GM21619 (cell line): Measurements from ENCODE around the gene EML4.
A peak's percentile ranks its signal among the peaks of the same experiment; 100 is the strongest.

Experiments used
- ATAC-seq: cut with Tn5 transposase; IDR thresholded peaks from one replicate; pipeline ENCODE4 v1.9.1; 2021; ENCODE audit not compliant: unreplicated experiment

Gene EML4

DNA sequence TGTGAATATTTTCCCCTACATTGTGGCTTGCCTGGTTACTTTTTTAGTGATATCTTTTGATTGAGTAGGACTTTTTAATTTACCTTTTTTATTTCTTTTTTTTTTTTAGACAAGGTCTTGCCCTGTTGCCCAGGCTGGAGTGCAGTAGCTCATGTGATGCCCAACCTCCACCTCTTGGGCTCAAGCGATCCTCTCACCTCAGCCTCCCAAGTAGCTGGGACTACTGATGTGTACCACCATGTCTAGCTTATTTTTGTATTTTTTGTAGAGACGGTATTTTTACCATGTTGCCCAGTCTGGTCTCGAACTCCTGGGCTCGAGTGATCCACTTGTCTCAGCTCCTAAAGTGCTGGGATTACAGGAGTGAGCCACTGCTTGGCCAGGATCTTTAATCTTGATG is 25.3 kb downstream of the EML4 start:
- no peak for ATAC-seq

DNA sequence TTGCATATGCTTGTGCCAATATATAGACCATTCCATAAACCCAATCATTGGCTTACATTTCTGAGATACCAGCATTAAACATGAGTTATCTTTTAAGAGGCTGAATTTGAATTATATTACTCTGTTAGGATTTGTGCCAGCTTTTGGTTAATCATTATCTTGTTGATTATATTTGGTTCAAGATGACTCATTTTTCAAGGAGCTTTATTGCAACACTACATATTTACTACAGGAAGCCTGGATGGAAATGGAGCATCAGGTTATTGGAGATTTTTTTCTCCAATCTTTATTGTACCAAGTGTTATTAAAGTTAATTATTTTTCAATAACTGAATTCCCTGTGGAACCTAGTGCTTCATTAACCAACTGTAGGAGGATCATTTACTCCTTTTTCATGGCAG is 26.4 kb downstream of the EML4 start:
- ATAC-seq, result no peak

GRCh38 chr2:42196070-42196402 is 26.9 kb downstream of the EML4 start:
- ATAC-seq, result no peak

GRCh38 chr2:42196403-42197267 is 27.5 kb downstream of the EML4 start:
- ATAC-seq, result peak; percentile 65

- ATAC-seq, result no peak
Measured at GRCh38 chr2:42197792-42198191, 28.6 kb downstream of the EML4 start.

DNA sequence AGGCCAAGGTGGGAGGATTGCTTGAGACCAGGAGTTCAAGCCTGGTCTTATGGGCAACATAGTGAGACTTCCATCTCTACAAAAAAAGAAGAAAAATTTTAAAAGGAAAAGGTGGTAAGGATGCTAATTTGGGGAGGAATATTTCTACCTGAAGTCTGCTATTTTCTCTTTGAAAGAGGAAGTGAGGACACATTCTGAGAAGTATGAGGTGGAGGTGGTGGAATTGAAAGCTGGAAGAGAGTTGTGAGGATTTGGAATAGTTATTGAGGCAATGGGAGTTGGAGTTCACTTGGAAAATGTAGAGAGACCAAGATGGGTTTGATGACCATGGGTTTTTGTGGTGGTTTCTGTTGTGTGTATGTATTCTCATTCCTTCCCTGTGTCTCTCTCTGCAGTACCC is 29.3 kb downstream of the EML4 start:
- no peak for ATAC-seq

DNA sequence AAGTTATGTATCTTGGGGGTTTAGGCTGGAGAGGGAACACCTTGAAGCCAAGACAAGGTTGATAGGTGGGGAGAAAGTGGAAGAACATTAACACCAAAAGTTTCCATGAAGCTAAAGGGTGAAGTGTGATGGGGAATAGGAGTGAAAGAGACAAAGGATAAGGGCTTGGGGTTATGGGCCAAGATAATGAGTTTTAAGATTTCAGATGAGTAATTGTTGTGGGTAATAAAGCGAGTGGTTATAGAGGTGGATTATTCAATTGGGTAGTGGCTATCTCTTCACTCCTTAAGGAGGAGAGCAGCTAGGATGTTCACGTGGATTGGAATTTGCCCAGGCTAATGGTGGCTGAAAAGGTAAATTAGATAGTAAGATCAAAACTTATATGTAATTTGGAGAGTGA is 29.8 kb downstream of the EML4 start:
- no peak for ATAC-seq

DNA sequence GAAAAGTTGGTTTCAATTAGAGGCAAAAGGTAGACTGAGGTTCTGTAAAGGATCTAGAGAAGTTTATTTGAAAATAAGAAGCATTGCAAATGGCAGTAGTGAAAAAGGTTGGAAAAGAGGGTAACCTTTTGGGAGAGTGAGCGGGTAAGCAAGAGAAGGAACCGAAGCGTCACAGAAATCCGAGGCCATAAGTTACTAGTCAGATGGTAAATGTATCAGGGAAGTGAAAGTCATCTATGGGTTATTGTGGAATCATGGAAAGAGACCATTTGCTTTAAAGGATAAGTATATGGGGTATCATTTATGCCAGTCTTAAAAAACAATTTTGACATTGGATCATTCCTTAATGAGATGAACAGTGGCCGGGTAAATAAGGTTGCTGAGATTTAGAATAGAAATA is 30.5 kb downstream of the EML4 start:
- ATAC-seq, result no peak

DNA sequence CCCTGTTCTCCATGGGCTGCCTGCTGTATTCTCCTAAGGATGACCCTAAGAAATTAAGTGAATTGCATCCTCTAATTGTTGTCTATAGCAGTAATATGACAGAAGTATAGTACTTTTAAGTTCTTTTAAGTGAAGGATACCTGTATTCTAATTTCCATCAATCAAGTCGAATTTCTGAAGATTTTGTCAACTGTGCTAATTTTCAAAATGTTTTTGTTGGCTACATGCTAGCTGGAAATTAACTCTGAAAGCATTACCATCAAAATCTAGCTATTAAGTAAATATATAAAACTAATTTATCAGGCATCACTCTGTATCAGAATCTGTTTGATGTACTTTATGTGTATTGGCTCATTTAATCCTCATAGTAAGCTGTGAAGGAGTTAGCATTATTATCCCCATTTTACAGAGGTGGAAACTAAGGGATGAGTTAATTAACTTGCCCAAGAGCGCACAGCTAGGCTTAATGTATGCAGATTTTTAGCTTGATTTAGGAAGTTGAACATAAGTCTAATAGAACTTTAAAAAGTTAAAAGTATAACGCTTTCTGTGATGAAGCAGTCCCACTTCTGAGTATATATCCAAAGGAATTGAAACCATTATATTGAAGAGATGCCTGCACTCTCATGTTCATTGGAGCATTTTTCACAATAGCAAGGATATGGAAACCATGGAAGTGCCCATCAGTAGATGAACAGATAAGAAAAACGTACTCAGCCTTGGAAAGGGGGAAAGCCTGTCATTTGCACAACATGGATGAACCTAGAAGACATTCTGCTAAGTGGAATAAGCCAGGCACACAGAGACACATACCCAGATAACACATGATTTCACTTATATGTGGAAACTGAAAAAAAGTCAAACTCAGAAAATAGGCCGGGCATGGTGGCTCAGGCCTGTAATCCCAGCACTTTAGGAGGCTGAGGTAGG is 32.0 kb downstream of the EML4 start:
- no peak for ATAC-seq

DNA sequence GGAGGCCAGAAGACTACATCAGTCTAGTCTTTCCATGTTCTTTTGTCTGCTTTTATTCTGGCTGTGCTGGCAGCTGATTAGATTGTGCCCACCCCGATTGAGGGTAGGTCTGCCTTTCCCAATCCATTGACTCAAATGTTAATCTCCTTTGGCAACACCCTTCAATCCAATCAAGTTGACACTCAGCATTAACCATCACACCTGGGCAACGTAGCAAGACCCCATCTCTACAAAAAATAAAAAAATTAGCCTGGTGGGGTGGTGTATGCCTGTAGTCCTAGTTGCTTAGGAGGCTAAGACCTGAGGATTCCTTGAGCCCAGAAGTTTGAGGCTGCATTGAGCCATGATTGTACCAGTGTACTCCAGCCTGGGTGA is 33.5 kb downstream of the EML4 start:
- ATAC-seq, result no peak

DNA sequence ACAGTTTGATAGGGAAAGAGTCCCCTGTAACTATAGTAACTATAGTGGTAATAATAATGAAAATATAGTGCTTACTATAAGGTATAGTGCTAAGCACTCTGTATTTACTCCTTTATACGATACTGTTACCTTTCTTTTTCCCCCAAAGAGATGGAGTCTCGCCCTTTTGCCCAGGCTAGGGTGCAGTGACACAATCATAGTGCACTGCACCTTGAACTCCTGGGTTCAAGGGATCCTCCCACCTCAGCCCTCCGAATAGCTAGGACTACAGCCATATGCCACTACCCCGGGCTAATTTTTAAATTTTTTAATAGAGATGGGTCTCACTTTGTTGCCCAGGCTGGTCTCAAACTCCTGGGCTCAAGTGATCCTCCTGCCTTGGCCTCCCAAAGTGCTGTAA is 34.6 kb downstream of the EML4 start:
- no peak for ATAC-seq

DNA sequence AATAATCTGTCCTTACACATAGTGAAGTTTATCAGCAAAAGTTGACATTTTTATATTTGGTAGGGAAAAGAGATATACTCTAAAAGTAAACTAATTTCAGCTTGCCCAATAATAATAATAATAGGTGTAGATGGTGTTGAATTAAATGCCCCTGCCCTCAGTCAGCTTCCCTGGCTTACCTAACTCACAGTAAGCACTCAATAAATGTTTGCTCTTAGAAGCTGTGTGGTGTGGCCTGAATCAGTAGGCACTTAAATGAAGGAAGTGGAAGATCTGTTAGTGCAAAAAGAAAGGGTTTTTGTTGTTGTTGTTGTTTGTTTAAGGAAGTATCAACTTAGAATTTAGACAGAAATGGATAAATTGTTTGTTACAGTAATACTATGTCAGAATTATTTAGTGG is 36.2 kb downstream of the EML4 start:
- no peak for ATAC-seq

DNA sequence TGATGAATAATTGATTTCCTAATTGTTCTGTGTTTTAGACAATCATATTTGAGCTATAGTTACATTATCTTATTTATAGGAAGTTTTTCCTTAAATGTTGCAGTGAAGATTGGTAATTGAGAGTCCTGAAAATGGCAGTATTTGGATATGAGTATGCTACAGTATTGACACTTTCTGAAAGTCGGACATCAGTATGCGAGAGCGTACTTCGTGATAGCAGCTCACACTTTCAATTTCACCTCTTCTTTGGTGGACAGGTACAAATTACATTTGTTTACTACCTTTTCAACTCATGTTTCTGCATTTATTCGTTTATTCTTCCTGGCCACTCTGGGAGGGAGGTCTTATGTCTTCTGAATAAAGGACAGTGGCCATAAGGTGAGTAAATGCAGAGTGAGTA is 38.7 kb downstream of the EML4 start:
- ATAC-seq, result no peak

DNA sequence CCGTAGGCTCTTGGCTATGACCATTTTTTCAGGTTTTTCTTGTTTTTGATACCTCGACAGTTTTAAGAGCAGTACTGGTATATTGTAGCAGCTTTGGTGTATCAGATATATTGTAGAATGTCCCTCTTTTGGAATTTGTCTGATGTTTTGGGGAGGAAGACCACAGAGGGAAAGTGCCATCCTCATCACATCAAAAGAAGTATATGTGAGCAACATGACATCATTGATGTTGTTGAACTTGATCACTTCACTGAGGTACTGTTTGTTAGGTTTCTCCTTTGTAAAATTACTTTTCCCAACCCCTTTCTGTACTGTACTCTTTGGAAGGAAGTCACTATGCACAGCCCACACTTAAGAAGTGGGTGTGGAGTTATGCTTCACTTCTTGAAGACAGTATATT is 41.0 kb downstream of the EML4 start:
- no peak for ATAC-seq

DNA sequence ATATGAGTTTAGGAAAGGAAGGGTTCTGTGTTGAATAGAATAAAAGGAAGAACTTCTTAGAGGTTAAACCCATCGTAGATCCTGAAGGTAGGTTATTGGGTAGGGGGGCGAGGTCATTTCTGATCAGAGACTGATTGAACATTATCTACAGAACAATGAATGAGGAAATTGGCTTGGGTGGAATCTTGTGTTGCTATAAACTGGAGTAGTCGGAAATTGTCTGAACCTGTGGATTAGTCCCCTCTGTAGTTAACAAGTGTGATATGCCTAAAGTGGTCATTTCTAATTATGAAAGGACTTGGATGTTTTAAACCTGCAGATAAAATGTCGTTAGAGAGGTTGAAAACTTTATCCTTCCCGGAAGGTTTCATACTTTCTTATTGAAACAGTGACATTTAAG is 42.1 kb downstream of the EML4 start:
- no peak for ATAC-seq

DNA sequence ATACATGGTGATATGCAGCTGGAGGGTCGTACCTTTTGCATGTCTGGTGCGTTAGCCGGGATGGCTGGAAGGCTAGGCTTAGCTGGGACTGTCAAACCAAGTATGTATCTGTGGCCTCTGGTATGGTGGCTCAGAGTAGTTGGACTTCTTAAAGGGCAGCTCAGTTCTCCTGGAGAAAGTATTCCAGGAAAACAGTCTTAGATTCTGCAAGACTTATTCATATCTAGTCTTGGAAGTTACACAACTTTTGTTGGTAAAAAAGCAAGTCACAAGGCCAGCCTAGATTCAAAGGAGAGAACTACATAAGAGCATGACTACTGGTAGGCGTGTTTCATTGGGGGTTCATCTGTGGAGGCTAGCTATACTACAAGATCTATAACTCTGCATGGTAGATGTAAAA is 45.5 kb downstream of the EML4 start:
- no peak for ATAC-seq

DNA sequence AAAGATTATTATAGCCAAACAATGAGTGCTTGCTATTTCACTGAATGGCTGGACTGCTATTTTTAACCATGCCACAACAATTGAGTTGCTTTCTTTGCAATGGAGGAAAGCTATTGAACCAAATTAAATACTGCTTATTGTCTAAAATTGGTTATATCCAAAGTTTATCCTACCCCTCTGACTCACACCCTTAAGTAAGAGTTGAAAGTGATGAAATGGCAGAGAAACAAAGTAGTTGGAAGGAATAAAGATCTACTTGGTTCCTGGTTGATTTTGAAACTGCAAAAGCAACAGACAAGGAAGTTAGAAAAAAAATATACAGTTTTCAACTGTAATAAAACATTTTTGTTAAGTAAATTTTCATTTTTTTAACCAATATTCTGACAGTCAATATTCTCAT is 47.5 kb downstream of the EML4 start:
- no peak for ATAC-seq

DNA sequence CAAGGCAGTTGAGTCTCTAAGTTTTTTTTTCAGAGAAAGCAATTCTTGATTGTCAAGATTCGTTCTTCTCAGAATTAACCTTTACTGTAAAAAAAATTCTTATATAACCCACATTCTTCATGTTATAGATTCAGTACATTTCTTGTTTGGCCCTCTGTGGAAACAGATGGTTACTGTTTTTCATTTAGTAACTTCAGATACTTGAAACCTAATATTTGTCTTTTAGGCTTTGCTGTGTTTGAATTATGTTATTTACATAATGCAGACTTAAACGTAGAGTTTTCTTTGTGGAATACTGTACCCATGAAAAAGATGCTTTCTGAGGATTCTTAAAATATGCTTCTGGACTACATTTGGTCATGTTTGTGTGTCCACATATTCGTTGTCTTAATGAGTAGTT is 48.2 kb downstream of the EML4 start:
- ATAC-seq, result no peak

- no peak for ATAC-seq
Measured at GRCh38 chr2:42217914-42218313, 48.8 kb downstream of the EML4 start.

DNA sequence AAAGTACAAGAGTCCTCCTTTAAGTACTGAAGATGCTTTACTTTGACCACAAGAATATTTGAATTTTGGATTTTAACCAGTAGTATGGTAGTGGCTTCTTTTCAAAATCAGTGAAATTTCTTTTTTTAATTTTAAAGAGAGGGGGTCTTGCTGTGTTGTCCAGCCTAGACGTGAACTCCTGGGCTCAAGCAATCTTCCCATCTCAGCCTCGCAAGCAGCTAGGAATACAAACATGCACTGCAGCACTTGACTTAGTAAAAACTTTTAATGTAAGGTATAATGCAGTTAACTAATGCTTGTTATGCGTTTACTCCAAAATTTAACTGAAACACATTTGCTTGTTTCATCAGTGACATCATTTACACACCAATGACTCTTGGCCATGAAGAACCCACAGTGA is 49.6 kb downstream of the EML4 start:
- ATAC-seq, result no peak

- ATAC-seq, result no peak
Measured at GRCh38 chr2:42219160-42219559, 50.0 kb downstream of the EML4 start.

GRCh38 chr2:42220566-42220965 is 51.4 kb downstream of the EML4 start:
- ATAC-seq, result no peak
